Gastroesophageal sphincter (tissue), 4 donors: Measurements from ENCODE around the gene PAX3. TPM values are rescaled to one million over a fixed set of nuclear protein-coding genes. Genes with fewer than 3 reads are reported as not detected.
"Not testable (repeated sequence)": the region's sequence is repeated elsewhere in the genome, so short reads cannot be mapped to it uniquely, and the experiment has no call there.

Experiments used
- ATAC-seq: fragments of 150-250 bp; one replicate; pipeline ENCODE4 v1.9.1; 2016; ENCODE audit warnings: mild to moderate bottlenecking, moderate library complexity
- H3K27ac ChIP-seq, 4 donors: fragments of 200-600 bp; sonication (generic) in 3 of 4; 1 replicate in 3 of 4; 2 replicates in 1 of 4; pipeline ENCODE4 v1.5.1; 2016 to 2019
- H3K27me3 ChIP-seq: fragments of 200-600 bp; sonication (generic); one replicate; pipeline ENCODE4 v1.5.1; 2019
- H3K36me3 ChIP-seq, 2 donors: fragments of 200-600 bp; sonication (generic); one replicate each; pipeline ENCODE4 v1.5.1; 2019; ENCODE audit warnings: control low read depth in 1 of 2
- H3K4me1 ChIP-seq, 3 donors: fragments of 200-600 bp; sonication (generic); 1 replicate in 2 of 3; 2 replicates in 1 of 3; pipeline ENCODE4 v1.5.1; 2016 to 2019; ENCODE audit warnings: control low read depth in 2 of 3
- H3K4me3 ChIP-seq, 2 donors: fragments of 200-600 bp; sonication (generic); one replicate each; pipeline ENCODE4 v1.5.1; 2019; ENCODE audit warnings: mild to moderate bottlenecking in 1 of 2, moderate library complexity in 1 of 2
- H3K9me3 ChIP-seq, 3 donors: fragments of 200-600 bp; sonication (generic); one replicate each; pipeline ENCODE4 v1.5.1; 2017 to 2019; ENCODE audit warnings: control low read depth in 2 of 3
- EP300 ChIP-seq: sonication (generic); formaldehyde crosslinking; IDR thresholded peaks from one replicate; pipeline ENCODE4 v1.6.1; 2017; ENCODE audit warnings: antibody characterized with exemption, mild to moderate bottlenecking
- POLR2A ChIP-seq, 2 donors: fragments of 450-650 bp; IDR thresholded peaks; one replicate each; pipeline ENCODE4 v1.6.1; 2017; ENCODE audit warnings: antibody characterized with exemption in 2 of 2, mild to moderate bottlenecking in 2 of 2, moderate library complexity in 1 of 2
- POLR2AphosphoS5 ChIP-seq: sonication (generic); formaldehyde crosslinking; IDR thresholded peaks from one replicate; pipeline ENCODE4 v1.6.1; 2017; ENCODE audit warnings: antibody characterized with exemption
- WGBS, 2 donors: methylation state at CpG; one replicate each; pipeline ENCODE4 v1.1.5; 2018; ENCODE audit warnings: low coverage in 1 of 2; 5-methylcytosine and 5-hydroxymethylcytosine counted together
- total RNA-seq, 4 donors: library from RNA; depleted of rRNA; stranded (reverse); fragments of >200 nt; gene quantifications; one replicate each; pipeline ENCODE4 v1.1.0, GENCODE V29; 2016
- TF ChIP-seq, protein P1 (sequence below), 4 experiments: fragments of 200-600 bp in 2 of 4; fragments of 450-650 bp in 2 of 4; sonication (generic) in 1 of 4; IDR thresholded peaks; one replicate each; pipeline ENCODE4 v1.5.1; 2017 to 2019; ENCODE audit warnings: antibody characterized with exemption in 4 of 4, mild to moderate bottlenecking in 2 of 4, moderate library complexity in 2 of 4

Gene PAX3
- total RNA-seq, 4 donors from 2014 or later = 0.31 TPM; not detected in 3

- TF ChIP-seq POLR2AphosphoS5 (no peak), POLR2A (IDR thresholded peaks at IDR 0.05) (no peak), EP300 (no peak)
- TF ChIP-seq, protein P1, sequence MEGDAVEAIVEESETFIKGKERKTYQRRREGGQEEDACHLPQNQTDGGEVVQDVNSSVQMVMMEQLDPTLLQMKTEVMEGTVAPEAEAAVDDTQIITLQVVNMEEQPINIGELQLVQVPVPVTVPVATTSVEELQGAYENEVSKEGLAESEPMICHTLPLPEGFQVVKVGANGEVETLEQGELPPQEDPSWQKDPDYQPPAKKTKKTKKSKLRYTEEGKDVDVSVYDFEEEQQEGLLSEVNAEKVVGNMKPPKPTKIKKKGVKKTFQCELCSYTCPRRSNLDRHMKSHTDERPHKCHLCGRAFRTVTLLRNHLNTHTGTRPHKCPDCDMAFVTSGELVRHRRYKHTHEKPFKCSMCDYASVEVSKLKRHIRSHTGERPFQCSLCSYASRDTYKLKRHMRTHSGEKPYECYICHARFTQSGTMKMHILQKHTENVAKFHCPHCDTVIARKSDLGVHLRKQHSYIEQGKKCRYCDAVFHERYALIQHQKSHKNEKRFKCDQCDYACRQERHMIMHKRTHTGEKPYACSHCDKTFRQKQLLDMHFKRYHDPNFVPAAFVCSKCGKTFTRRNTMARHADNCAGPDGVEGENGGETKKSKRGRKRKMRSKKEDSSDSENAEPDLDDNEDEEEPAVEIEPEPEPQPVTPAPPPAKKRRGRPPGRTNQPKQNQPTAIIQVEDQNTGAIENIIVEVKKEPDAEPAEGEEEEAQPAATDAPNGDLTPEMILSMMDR (IDR thresholded peaks at IDR 0.05) = no peak
- H3K36me3 ChIP-seq = no peaks in the 10 kb centered on the region
- ATAC-seq = no peak
- no peaks in the 10 kb centered on the region for H3K9me3 ChIP-seq
- 21 to 22% methylated on average over 5 of the region's 5 CpGs for WGBS, 2 donors
- no peak overlapping the region for H3K27ac ChIP-seq
- no peaks in the 10 kb centered on the region for H3K4me1 ChIP-seq
- peaks cover 29% of the 10 kb centered on the region for H3K27me3 ChIP-seq
- H3K4me3 ChIP-seq = no peak overlapping the region
Observed at GRCh38 chr2:222160944-222161343, 137.9 kb downstream of the PAX3 start.

- no peaks in the 10 kb centered on the region for H3K36me3 ChIP-seq
- no peaks in the 10 kb centered on the region for H3K9me3 ChIP-seq
- TF ChIP-seq, protein P1 (IDR thresholded peaks at IDR 0.05) = no peak
- TF ChIP-seq EP300 (no peak), POLR2A (IDR thresholded peaks at IDR 0.05) (no peak), POLR2AphosphoS5 (no peak)
- H3K4me3 ChIP-seq = no peak overlapping the region
- no peaks in the 10 kb centered on the region for H3K4me1 ChIP-seq
- no peak overlapping the region for H3K27ac ChIP-seq
- 65 to 68% methylated on average over 2 of the region's 2 CpGs for WGBS, 2 donors
- peaks cover 29% of the 10 kb centered on the region for H3K27me3 ChIP-seq
- ATAC-seq = no peak
Observed at GRCh38 chr2:222160125-222160524, 138.7 kb downstream of the PAX3 start.

- no peaks in the 10 kb centered on the region for H3K9me3 ChIP-seq
- 84 to 85% methylated on average over 3 to 4 of the region's 4 CpGs for WGBS, 2 donors
- no peak overlapping the region for H3K27ac ChIP-seq
- no peak for ATAC-seq
- no peaks in the 10 kb centered on the region for H3K4me1 ChIP-seq
- no peaks in the 10 kb centered on the region for H3K36me3 ChIP-seq
- TF ChIP-seq, protein P1 (IDR thresholded peaks at IDR 0.05) = no peak
- TF ChIP-seq POLR2AphosphoS5 = no peak
- no peak for TF ChIP-seq EP300
- no peak for TF ChIP-seq POLR2A (IDR thresholded peaks at IDR 0.05)
- peaks cover 24% of the 10 kb centered on the region for H3K27me3 ChIP-seq
- H3K4me3 ChIP-seq = no peak overlapping the region
Observed at GRCh38 chr2:222159221-222159620, 139.6 kb downstream of the PAX3 start.

DNA sequence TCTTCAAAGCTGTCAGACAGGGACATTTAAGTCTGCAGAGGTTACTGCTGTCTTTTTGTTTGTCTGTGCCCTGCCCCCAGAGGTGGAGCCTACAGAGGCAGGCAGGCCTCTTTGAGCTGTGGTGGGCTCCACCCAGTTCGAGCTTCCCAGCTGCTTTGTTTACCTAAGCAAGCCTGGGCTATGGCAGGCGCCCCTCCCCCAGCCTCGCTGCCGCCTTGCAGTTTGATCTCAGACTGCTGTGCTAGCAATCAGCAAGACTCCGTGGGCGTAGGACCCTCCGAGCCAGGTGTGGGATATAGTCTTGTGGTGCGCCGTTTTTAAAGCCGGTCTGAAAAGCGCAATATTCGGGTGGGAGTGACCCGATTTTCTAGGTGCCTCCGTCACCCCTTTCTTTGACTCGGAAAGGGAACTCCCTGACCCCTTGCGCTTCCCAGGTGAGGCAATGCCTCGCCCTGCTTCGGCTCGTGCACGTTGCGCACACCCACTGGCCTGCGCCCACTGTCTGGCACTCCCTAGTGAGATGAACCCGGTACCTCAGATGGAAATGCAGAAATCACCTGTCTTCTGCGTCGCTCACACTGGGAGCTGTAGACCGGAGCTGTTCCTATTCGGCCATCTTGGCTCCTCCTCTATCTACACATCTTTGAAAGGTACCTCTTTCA, 143.7 kb downstream of the PAX3 start:
- H3K9me3 ChIP-seq, ATAC-seq, H3K36me3 ChIP-seq, H3K27me3 ChIP-seq, H3K4me1 ChIP-seq, H3K4me3 ChIP-seq, H3K27ac ChIP-seq: not testable (repeated sequence)
- WGBS, 2 donors = 59 to 65% methylated on average over 2 to 4 of the region's 27 CpGs

Other genes with a start within 250 kb of the PAX3 start
- 1 to 10 TPM in 2 of 4 donors, under 1 TPM in 1, not detected in 1; 0.89 to 1.8 (median 1.2) TPM for gene SGPP2, start 125.5 kb upstream of the PAX3 start, total RNA-seq